Activated CD4-positive, CD25-positive, alpha-beta regulatory T cell treated with anti-CD3 and anti-CD28 coated beads, Interleukin-2, amount 50 U/mL, for 72 hours (primary cell): ENCODE results near the gene BBS12.
"Not testable (repeated sequence)": the region's sequence is repeated elsewhere in the genome, so short reads cannot be mapped to it uniquely, and the experiment has no call there.

Experiments used
- DNase-seq: peaks from one replicate; pipeline ENCODE4 v3.0.0; 2021

The BBS12 gene

DNA sequence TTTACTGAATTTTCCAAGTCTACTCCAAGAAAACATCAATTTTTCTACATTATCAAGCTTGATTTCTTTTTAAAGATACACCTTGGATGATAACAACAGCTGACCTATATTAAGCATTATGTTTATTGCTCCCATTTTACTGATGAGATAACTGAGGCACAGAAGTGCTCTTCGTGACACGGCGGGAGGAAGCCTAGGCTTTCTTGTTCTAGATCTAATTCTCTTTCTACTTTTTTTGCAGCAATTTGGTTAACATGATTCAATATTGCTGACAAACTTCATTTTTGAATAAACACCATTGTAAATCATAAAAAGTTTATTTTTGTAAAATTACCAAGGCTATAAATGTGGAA, 33.8 kb downstream of the BBS12 start:
- no peak for DNase-seq

GRCh38 chr4:122766950-122767349, 34.4 kb downstream of the BBS12 start:
- no peak for DNase-seq

- DNase-seq = no peak
Observed at GRCh38 chr4:122771724-122772123, 39.2 kb downstream of the BBS12 start.

DNA sequence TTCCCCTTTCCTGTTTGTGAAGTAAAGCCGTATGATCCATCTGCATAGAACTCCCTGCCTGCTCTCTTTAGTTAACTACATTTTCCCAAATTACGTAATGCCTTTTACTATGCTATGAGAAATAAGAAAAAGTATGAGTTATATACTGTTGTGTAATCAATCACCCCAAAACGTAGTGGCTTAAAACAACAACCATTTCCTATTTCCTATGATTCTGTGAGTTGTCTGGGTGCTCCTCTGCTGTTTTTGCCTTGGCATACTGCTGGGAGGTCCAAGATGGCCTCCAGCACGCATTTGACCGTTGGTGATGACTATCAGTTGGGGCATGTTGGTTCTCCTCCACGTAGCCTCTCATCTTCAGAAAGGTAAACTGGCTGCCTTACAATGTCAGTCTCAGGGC, 39.8 kb downstream of the BBS12 start:
- no peak for DNase-seq

- no peak for DNase-seq
Observed at GRCh38 chr4:122772986-122773385, 40.5 kb downstream of the BBS12 start.

GRCh38 chr4:122775039-122775438, 42.5 kb downstream of the BBS12 start:
- DNase-seq = no peak

- no peak for DNase-seq
Observed at GRCh38 chr4:122775987-122776836, 43.7 kb downstream of the BBS12 start.

GRCh38 chr4:122776916-122777315, 44.4 kb downstream of the BBS12 start:
- no peak for DNase-seq

DNA sequence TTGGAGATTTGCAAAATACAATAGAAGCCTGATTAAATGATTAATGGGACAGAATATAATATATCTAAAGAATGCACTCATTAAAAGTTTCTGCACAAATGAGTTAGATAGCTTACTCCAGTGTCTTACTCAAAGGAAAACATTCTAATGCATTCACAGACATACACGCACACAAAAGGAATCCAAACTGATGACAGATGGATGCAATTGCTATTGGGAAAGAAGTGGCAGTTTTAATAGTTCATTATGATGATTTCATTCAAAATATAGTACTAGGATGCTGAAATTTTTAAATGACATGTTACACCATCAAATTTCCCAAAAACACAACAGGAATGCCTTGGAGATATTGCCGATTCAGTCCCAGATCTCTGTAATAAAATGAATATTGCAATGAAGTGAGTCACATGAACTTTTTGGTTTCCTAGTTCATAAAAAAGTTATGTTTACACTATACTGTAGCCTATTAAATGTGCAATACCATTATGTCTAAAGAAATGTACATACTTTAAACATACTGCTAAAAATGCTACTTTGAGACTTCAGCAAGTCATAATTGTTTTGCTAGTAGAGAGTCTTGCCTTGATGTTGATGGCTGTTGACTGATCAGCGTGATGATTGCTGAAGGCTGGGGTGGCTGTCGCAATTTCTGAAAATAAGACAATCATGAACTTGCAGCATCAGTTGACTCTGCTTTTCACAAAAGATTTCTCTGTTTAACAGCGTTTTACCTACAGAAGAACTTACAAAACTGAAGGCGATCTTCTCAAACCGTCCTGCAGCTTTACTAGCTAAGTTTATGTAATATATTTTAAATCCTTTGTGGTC, 45.6 kb downstream of the BBS12 start:
- DNase-seq = no peak

GRCh38 chr4:122781486-122781885, 49.0 kb downstream of the BBS12 start:
- no peak for DNase-seq

GRCh38 chr4:122783301-122784215, 51.1 kb downstream of the BBS12 start:
- no peak for DNase-seq

- DNase-seq = no peak
Observed at GRCh38 chr4:122784261-122784660, 51.8 kb downstream of the BBS12 start.

- DNase-seq = no peak
Observed at GRCh38 chr4:122785099-122785498, 52.6 kb downstream of the BBS12 start.

DNA sequence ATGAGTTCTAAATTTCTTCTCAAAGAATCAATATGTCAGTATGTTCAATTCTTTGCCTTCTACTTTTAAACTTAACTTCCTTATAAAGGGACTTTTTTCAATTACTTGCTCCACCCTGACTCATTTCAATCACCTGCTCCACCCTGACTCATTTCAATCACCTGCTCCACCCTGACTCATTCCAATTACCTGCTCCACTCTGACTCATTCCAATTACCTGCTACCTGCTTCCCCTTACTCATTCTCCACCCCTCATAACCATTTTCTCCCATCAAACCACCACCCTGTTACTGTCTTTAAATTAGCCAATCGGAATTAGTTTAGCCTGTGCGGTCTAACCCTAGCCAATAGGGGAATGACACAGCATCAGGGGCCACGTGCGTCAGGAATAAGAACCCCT, 53.8 kb downstream of the BBS12 start:
- DNase-seq = not testable (repeated sequence)

DNA sequence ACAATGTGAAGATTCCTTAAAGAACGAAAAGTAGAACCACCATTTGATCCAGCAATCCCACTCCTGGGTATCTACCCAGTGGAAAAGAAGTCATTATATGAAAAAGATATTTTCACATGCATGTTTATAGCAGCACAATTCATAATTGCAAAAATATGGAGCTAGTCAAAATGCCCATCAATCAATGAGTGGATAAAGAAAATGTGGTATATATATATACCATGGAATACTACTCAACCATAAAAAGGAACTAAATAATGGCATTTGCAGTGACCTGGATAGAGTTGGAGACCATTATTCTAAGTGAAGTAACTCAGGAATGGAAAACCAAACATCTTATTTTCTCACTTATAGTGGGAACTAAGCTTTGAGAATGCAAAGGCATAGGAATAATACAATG, 54.4 kb downstream of the BBS12 start:
- DNase-seq = not testable (repeated sequence)

DNA sequence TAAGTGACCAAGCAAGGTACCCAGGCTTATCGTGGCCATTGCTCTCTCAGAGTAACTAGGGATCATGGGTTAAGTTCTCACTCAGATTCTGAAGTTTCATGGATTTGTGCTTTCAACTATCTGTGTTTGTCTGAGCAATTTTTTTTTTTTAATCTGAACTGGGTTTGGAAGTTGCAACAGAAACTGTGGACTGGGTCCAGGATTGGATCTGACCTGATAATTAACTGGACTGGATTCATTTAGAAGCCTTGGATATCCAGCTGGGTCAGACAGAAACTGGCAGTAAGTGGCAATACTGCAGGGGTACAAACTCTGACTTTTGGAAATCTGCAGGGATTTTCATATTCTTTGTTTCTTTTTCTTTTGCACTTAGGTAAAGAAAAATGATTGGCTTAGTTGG, 55.4 kb downstream of the BBS12 start:
- no peak for DNase-seq

GRCh38 chr4:122788935-122789334, 56.4 kb downstream of the BBS12 start:
- no peak for DNase-seq

DNA sequence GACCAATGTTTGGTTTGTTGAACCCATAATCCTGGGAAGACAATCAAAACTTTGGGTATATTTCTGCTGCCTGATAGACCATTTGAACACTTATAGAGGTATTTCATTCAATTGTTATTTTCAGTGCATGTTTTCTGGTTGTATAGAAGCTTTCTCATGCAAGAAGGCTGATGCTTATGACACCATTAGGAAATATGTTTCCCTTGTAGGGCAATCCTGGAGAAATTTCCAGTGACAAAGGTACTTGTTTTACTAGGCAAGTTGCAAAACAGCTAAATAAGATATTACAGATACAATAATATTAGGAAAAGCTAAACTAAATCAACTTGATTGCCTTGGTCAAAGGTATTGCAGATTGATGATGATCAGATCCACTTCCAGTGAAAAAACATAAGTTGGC, 61.3 kb downstream of the BBS12 start:
- no peak for DNase-seq
